H9 (cell line): ENCODE results near the gene PRUNE2. TPM values are rescaled to one million over a fixed set of nuclear protein-coding genes. Genes with fewer than 3 reads are reported as not detected.

Experiments
- DNase-seq: peaks from one replicate; pipeline ENCODE4 v3.0.0-alpha.2; 2017
- H2AFZ ChIP-seq: one replicate; pipeline ENCODE4 v1.6.1; 2013; ENCODE audit warnings: mild to moderate bottlenecking, low read length, control low read depth, moderate library complexity
- H2AK5ac ChIP-seq: 2 replicates; pipeline ENCODE4 v1.6.1; 2013; ENCODE audit warnings: low read length, control low read depth, mixed read lengths; ENCODE audit not compliant: insufficient read length
- H2BK120ac ChIP-seq: one replicate; pipeline ENCODE4 v1.6.1; 2013; ENCODE audit warnings: low read depth, mild to moderate bottlenecking, low read length, control low read depth, inconsistent platforms; ENCODE audit not compliant: poor library complexity, severe bottlenecking
- H2BK12ac ChIP-seq: 2 replicates; pipeline ENCODE4 v1.6.1; 2013; ENCODE audit warnings: low read length, control low read depth, mixed read lengths, low read depth; ENCODE audit not compliant: insufficient read length
- H2BK15ac ChIP-seq: 2 replicates; pipeline ENCODE4 v1.6.1; 2013; ENCODE audit warnings: low read depth, low read length, control low read depth
- H2BK20ac ChIP-seq: one replicate; pipeline ENCODE4 v1.6.1; 2013; ENCODE audit warnings: low read depth, mild to moderate bottlenecking, low read length, control low read depth, inconsistent platforms; ENCODE audit not compliant: poor library complexity, severe bottlenecking
- H2BK5ac ChIP-seq: 2 replicates; pipeline ENCODE4 v1.6.1; 2013; ENCODE audit warnings: low read length, control low read depth, mixed read lengths; ENCODE audit not compliant: insufficient read length
- H3K14ac ChIP-seq: 2 replicates; pipeline ENCODE4 v1.6.1; 2013; ENCODE audit warnings: low read length, control low read depth; ENCODE audit not compliant: insufficient read depth
- H3K18ac ChIP-seq: 2 replicates; pipeline ENCODE4 v1.6.1; 2013; ENCODE audit warnings: low read depth, mild to moderate bottlenecking, mixed read lengths, low read length, control low read depth; ENCODE audit not compliant: insufficient read length
- H3K23ac ChIP-seq: 2 replicates; pipeline ENCODE4 v1.6.1; 2013; ENCODE audit warnings: low read length, control low read depth, mixed read lengths, low read depth; ENCODE audit not compliant: insufficient read length
- H3K23me2 ChIP-seq: 2 replicates; pipeline ENCODE4 v1.6.1; 2013; ENCODE audit warnings: low read depth, mild to moderate bottlenecking, mixed read lengths, low read length, control low read depth; ENCODE audit not compliant: insufficient read length, poor library complexity, severe bottlenecking
- H3K27ac ChIP-seq: 2 replicates; pipeline ENCODE4 v1.5.1; 2013; ENCODE audit warnings: low read length, control low read depth, mixed read lengths, low read depth; ENCODE audit not compliant: insufficient read length
- H3K27me3 ChIP-seq: 2 replicates; pipeline ENCODE4 v1.6.1; 2013; ENCODE audit warnings: low read length, control low read depth, inconsistent platforms; ENCODE audit not compliant: insufficient read depth
- H3K4ac ChIP-seq: 2 replicates; pipeline ENCODE4 v1.6.1; 2013; ENCODE audit warnings: low read depth, mild to moderate bottlenecking, control low read depth, inconsistent platforms, low read length, moderate library complexity
- H3K4me1 ChIP-seq: 2 replicates; pipeline ENCODE4 v1.6.1; 2013; ENCODE audit warnings: low read length, control low read depth, inconsistent platforms; ENCODE audit not compliant: insufficient read depth
- H3K4me2 ChIP-seq: 2 replicates; pipeline ENCODE4 v1.6.1; 2013; ENCODE audit warnings: low read length, control low read depth, mixed read lengths; ENCODE audit not compliant: insufficient read length, insufficient read depth
- H3K56ac ChIP-seq: 2 replicates; pipeline ENCODE4 v1.6.1; 2013; ENCODE audit warnings: low read depth, mild to moderate bottlenecking, mixed read lengths, low read length, control low read depth; ENCODE audit not compliant: insufficient read length
- H3K79me1 ChIP-seq: 2 replicates; pipeline ENCODE4 v1.6.1; 2013; ENCODE audit warnings: low read depth, mild to moderate bottlenecking, moderate library complexity, low read length, control low read depth, inconsistent platforms; ENCODE audit not compliant: insufficient read depth, poor library complexity, severe bottlenecking
- H3K79me2 ChIP-seq: 2 replicates; pipeline ENCODE4 v1.6.1; 2013; ENCODE audit warnings: low read length, control low read depth, inconsistent platforms; ENCODE audit not compliant: insufficient read depth
- H3K9ac ChIP-seq: 2 replicates; pipeline ENCODE4 v1.6.1; 2013; ENCODE audit warnings: low read length, control low read depth, mixed read lengths; ENCODE audit not compliant: insufficient read length; ENCODE audit errors: extremely low read depth
- H3K9me3 ChIP-seq: one replicate; pipeline ENCODE4 v1.6.1; 2013; ENCODE audit warnings: low read depth, low read length, inconsistent platforms; ENCODE audit not compliant: control insufficient read depth
- H3T11ph ChIP-seq: one replicate; pipeline ENCODE4 v1.6.1; 2013; ENCODE audit warnings: mild to moderate bottlenecking, low read length, control low read depth, inconsistent platforms
- H4K20me1 ChIP-seq: one replicate; pipeline ENCODE4 v1.6.1; 2013; ENCODE audit not compliant: control insufficient read depth, insufficient read length, insufficient read depth
- H4K5ac ChIP-seq: 2 replicates; pipeline ENCODE4 v1.6.1; 2013; ENCODE audit warnings: low read depth, mild to moderate bottlenecking, mixed read lengths, low read length, control low read depth; ENCODE audit not compliant: insufficient read length
- H4K8ac ChIP-seq: replicated peaks from 2 replicates; pipeline ENCODE4 v1.6.1; 2013; ENCODE audit warnings: low read length, control low read depth, mixed read lengths, low read depth; ENCODE audit not compliant: insufficient read length
- H4K91ac ChIP-seq: 2 replicates; pipeline ENCODE4 v1.6.1; 2013; ENCODE audit warnings: low read depth, mild to moderate bottlenecking, moderate library complexity, mixed read lengths, low read length, control low read depth; ENCODE audit not compliant: insufficient read length
- H3K27ac Mint-ChIP-seq, 3 experiments: 2 replicates in 2 of 3; 3 replicates in 1 of 3; pipeline ENCODE4 v1.8.0; 2020 to 2021; ENCODE audit warnings: mixed read lengths in 3 of 3, mild to moderate bottlenecking in 1 of 3, moderate library complexity in 1 of 3
- H3K27me3 Mint-ChIP-seq: 2 replicates; pipeline ENCODE4 v1.8.0; 2021; ENCODE audit warnings: low read depth, mild to moderate bottlenecking, moderate library complexity, mixed read lengths
- H3K36me3 Mint-ChIP-seq, 3 experiments: 2 replicates in 2 of 3; 3 replicates in 1 of 3; pipeline ENCODE4 v1.8.0; 2020 to 2021; ENCODE audit warnings: low read depth in 3 of 3, mixed read lengths in 3 of 3; ENCODE audit not compliant: insufficient read depth in 1 of 3
- H3K4me1 Mint-ChIP-seq, 2 experiments: 2 replicates each; pipeline ENCODE4 v1.8.0; 2020; ENCODE audit warnings: mixed read lengths in 2 of 2
- H3K4me3 Mint-ChIP-seq, 2 experiments: 2 replicates in 1 of 2; 3 replicates in 1 of 2; pipeline ENCODE4 v1.8.0; 2020 to 2021; ENCODE audit warnings: mild to moderate bottlenecking in 2 of 2, mixed read lengths in 2 of 2, moderate library complexity in 1 of 2
- H3K9me3 Mint-ChIP-seq, 2 experiments: 2 replicates in 1 of 2; 3 replicates in 1 of 2; pipeline ENCODE4 v1.8.0; 2020; ENCODE audit warnings: mild to moderate bottlenecking in 2 of 2, mixed read lengths in 2 of 2, moderate library complexity in 1 of 2
- CTCF ChIP-seq: fragments of 200-600 bp; sonication (generic); conservative IDR thresholded peaks from 3 replicates; pipeline ENCODE4 v1.8.0; 2021; ENCODE audit warnings: antibody characterized with exemption, mild to moderate bottlenecking
- WGBS: extraction: QIAGEN DNeasy Blood & Tissue Kit; methylation state at CpG from one replicate; pipeline ENCODE4 v1.1.7; 2013; ENCODE audit warnings: missing lambda C conversion rate, low lambda C conversion rate, mixed read lengths; ENCODE audit not compliant: insufficient read length; ENCODE audit errors: extremely low coverage; 5-methylcytosine and 5-hydroxymethylcytosine counted together
- total RNA-seq: library from RNA; stranded (reverse); gene quantifications from 2 replicates; pipeline ENCODE4 v1.2.1, GENCODE V29; 2021

The PRUNE2 gene
- total RNA-seq, 1 experiment from 2014 or later, result 12.1 TPM

DNA sequence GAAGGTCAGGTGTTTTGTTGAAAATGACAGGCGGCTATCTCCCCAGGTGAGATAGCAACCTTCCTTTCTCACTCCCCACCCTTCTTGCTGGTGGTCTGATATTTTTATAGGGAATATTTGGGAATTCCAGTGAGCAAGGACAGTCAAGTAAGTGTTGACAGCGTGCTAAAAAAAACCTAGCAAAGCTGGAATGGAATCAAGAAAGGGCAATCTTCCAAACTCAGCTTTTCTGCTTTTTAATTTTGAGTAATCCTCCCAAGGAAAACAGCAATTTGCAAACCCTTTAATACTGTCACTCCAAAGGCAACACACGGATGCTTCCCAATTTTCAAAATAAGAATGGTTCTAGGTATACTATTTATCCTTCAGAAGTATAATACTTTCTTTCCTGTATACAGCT lies 285.3 kb downstream of the PRUNE2 start:
- Histone ChIP-seq H3K27me3 (no peaks in the 10 kb centered on the region), H2BK5ac (no peak overlapping the region), H3K4me2 (no peak overlapping the region), H4K20me1 (no peaks in the 10 kb centered on the region), H3K18ac (no peak overlapping the region), H3K27ac (no peak overlapping the region), H3K4ac (no peak overlapping the region), H4K5ac (no peak overlapping the region), H3K79me2 (no peaks in the 10 kb centered on the region), H4K8ac (no peak overlapping the region), H2BK15ac (no peak overlapping the region), H2AK5ac (no peak overlapping the region), H3K56ac (no peak overlapping the region), H3K9ac (no peak overlapping the region), H3K23ac (no peak overlapping the region), H3K79me1 (no peaks in the 10 kb centered on the region), H2AFZ (no peak overlapping the region), H4K91ac (no peak overlapping the region), H3K9me3 (no peaks in the 10 kb centered on the region), H2BK120ac (no peak overlapping the region), H3K4me1 (no peaks in the 10 kb centered on the region), H3K23me2 (no peaks in the 10 kb centered on the region), H3T11ph (no peak overlapping the region), H3K14ac (no peak overlapping the region), H2BK20ac (no peak overlapping the region), H2BK12ac (no peak overlapping the region)
- Mint-ChIP-seq H3K27ac (peak overlapping the region in 1 of 3 experiments; percentile 8; a peak in 1 of 7 replicates), H3K36me3 (no peaks in the 10 kb centered on the region), H3K9me3 (no peaks in the 10 kb centered on the region), H3K4me3 (no peak overlapping the region), H3K4me1 (peaks cover 15 to 16% of the 10 kb centered on the region in 2 experiments), H3K27me3 (no peaks in the 10 kb centered on the region)
- DNase-seq, result no peak
- WGBS, result no CpG with 5 or more reads among the region's 3 CpGs
- no peak for TF ChIP-seq CTCF
